ENCODE results near the gene NRG4. TPM values are rescaled to one million over a fixed set of nuclear protein-coding genes. Genes with fewer than 3 reads are reported as not detected.

NRG4 gene
- total RNA-seq, 1 experiment from 2014 or later = not detected

DNA sequence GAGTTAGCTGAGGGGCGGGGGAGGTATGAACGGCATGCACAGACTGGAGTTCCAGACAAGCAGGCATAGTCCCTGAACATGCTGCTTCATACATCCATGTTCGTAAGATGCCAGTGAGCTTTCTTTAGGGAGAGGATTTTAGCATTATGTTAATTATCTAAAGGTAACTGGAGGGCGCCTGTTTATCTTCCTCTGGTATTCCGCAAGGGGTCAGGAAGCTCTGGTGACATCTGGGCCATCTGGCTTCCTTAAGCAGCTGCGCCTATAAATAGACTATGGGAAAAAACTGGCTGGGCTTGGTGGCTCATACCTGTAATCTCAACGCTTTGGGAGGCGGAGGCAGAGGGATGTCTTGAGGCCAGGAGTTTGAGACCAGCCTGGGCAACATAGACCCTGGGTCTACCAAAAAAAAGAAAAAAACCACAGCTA, 110.1 kb downstream of the NRG4 start:
- H3K27me3 ChIP-seq (replicated peaks) = no peaks in the 10 kb centered on the region
- H3K27ac ChIP-seq = no peak overlapping the region
- peaks cover 15% of the 10 kb centered on the region for H3K4me1 ChIP-seq (replicated peaks)
- no peaks in the 10 kb centered on the region for H3K9me3 ChIP-seq (replicated peaks)
- no peak overlapping the region for H3K4me3 ChIP-seq
- DNase-seq (ENCODE audit: low read depth in 1 of 2, low spot score in 2 of 2) = no peak
- peaks cover 41% of the 10 kb centered on the region for H3K36me3 ChIP-seq

DNA sequence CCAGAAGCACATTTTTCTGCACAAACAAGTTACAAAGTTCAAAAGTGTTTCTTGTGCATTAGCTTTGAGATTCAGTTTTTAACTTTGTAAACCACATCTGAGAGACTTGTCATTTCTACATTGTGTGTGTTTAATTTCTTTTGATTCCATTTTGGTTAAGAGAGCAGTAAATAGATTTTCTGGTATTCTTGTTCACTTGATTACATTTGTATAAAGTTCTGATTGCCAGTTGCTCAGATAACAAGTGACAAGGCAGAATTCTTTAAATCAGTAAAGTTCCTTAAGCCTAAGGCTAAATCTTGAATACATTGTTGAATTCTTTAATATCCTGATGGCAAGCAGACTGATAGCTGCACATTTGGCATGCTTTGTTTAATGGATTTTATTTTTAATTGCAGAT, 111.6 kb downstream of the NRG4 start:
- DNase-seq (ENCODE audit: low read depth in 1 of 2, low spot score in 2 of 2) = no peak
- Histone ChIP-seq H3K27ac (no peak overlapping the region), H3K9me3 (replicated peaks) (no peaks in the 10 kb centered on the region), H3K27me3 (replicated peaks) (no peaks in the 10 kb centered on the region), H3K36me3 (peaks cover 30% of the 10 kb centered on the region), H3K4me1 (replicated peaks) (peaks cover 15% of the 10 kb centered on the region), H3K4me3 (no peak overlapping the region)

DNA sequence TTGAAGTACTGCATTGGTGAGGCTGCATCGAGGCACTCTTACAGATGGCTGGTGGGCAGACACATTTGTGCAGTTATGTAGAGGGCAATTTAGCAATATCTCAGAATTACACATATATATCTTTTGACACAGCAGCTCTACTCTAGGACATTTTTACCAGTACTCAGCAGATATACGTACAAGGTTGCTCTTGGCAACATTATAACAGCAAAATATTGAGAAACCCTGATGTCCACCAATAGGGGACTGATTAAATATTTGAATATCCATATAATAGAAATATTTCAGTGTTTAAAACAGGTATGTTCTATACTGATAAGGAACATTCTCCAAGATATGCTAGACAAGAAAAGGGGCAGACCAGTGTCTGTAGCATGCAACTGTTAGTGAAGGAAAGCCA, 116.5 kb downstream of the NRG4 start:
- H3K9me3 ChIP-seq (replicated peaks) = no peaks in the 10 kb centered on the region
- H3K4me1 ChIP-seq (replicated peaks) = peaks cover 9% of the 10 kb centered on the region
- DNase-seq (ENCODE audit: low read depth in 1 of 2, low spot score in 2 of 2) = no peak
- H3K27me3 ChIP-seq (replicated peaks) = no peaks in the 10 kb centered on the region
- H3K36me3 ChIP-seq = peaks cover 21% of the 10 kb centered on the region
- H3K27ac ChIP-seq = no peak overlapping the region
- no peak overlapping the region for H3K4me3 ChIP-seq

DNA sequence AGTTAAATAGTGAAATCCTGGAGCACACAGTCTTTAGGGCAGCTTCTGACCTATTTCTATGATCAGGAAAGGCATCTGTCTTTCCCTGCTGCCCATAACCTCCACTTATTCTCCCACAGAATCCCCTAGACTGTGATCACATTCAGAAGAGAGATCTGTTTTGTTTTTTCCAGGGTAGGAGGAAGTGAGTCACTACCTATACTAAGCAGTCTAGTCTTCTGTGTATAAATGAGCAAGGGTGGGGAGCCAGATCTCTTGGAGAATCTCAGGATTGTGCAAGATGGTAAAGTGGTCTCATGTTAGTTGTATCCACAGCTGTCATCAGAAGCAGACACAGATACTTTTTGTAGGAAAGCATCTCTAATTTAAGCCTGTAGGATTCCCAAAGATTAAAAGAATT, 120.3 kb downstream of the NRG4 start:
- DNase-seq (ENCODE audit: low read depth in 1 of 2, low spot score in 2 of 2) = peak in 1 of 2 experiments; percentile 63
- H3K27ac ChIP-seq = peak overlapping the region; percentile 49
- H3K36me3 ChIP-seq = peaks cover 8% of the 10 kb centered on the region; the same call in 1 of the 2 replicates
- H3K27me3 ChIP-seq (replicated peaks) = no peaks in the 10 kb centered on the region
- no peaks in the 10 kb centered on the region for H3K9me3 ChIP-seq (replicated peaks)
- H3K4me1 ChIP-seq (replicated peaks) = peaks cover 9% of the 10 kb centered on the region
- no peak overlapping the region for H3K4me3 ChIP-seq

Other genes with a start within 250 kb of the NRG4 start
- gene UBE2Q2, start 169.0 kb downstream of the NRG4 start, total RNA-seq (2014; rRNA removed; shearing (Covaris generic)) = 40.1 and 52.8 TPM in 2 replicates
- 63.6 and 66.9 TPM in 2 replicates for gene FBXO22, start 108.5 kb downstream of the NRG4 start, total RNA-seq (2014; rRNA removed; shearing (Covaris generic))
- 0.21 and 1.4 TPM in 2 replicates for gene TMEM266, start 47.6 kb upstream of the NRG4 start, total RNA-seq (2014; rRNA removed; shearing (Covaris generic))

All from SJSA1 (cell line).